GM19468 (cell line): Measurements from ENCODE around the gene CCR9.

Experiments
- ATAC-seq: cut with Tn5 transposase; IDR thresholded peaks from one replicate; pipeline ENCODE4 v1.9.1; 2021; ENCODE audit warnings: mild to moderate bottlenecking, moderate library complexity, moderate number of reproducible peaks; ENCODE audit not compliant: unreplicated experiment; ENCODE audit errors: extremely low read depth

Gene CCR9

GRCh38 chr3:45950131-45950530, 63.8 kb downstream of the CCR9 start:
- ATAC-seq = no peak

DNA sequence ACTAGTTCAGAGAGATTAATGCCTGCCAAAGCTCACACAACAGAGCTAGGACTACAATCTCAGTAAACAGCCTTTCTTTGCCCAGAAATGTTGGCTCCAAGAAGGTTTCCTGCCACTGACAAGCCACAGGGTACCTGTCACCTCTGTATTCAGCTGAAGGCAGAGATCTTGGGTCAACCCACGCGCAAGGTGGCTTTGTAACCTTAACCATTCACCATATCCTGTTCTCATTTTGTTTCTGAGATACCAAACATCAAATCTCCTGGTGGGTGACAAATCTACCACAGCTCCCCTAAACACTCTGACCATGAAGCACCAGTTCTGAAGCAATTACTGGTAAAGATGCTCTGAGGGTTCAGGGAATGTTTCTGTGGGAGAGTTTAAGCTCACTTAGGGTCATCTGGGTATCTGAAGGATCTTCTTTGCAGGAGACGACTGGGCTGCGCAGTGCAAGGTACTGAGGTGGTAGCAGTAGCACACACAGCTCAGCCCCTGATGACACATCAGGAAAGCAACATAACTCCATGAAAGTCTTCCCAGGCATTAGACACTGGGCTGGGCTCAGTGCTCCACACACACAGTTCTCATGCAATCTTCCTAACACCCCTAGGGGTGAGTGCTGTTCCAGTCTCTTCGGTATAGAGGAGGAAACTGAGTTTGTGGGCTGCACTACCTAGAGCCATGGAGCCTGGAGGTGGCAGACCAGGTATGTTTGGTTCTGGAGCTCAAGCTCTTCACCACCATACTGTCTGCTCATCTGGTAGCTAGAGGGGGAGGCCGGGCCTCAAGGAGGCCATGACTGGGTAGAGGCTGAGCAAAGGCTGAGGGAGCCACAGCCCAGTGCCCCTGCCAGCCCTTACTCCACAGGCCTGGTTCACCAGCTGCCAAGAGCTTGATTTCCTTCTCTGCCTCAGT, 64.6 kb downstream of the CCR9 start:
- no peak for ATAC-seq

DNA sequence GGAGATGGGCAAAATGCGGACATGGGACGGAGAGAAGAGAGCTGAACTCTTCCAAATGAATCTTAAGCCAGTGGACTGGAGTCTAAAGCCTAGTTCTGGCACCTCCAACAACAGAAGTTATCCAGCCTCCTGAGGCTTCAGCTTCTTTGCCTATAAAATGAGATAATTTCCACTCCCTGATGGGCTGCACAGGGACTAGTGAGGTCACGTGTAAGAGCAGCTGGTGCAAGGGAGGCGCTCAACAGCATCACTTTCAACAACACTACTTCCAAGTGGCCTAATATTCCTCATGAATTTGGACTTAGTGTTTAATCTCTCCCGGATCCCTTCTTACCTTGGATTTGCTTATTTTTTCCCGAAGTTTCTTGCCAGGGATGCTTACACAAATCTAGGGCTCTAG, 65.6 kb downstream of the CCR9 start:
- no peak for ATAC-seq

- ATAC-seq = no peak
These were observed 66.1 kb downstream of the CCR9 start for GRCh38 chr3:45952456-45952855.
